Sigmoid colon (tissue), 7 donors: ENCODE measurements around the gene LARGE1. TPM values are rescaled to one million over a fixed set of nuclear protein-coding genes. Genes with fewer than 3 reads are reported as not detected.
"Not testable (repeated sequence)": the region's sequence is repeated elsewhere in the genome, so short reads cannot be mapped to it uniquely, and the experiment has no call there.

Experiments
- DNase-seq: peaks from one replicate; pipeline ENCODE4 v3.0.0-alpha.2; 2019
- H3K27ac ChIP-seq, 4 donors: fragments of 200-600 bp; sonication (generic); one replicate each; pipeline ENCODE4 v1.5.1; 2016 to 2019; ENCODE audit warnings: mild to moderate bottlenecking in 1 of 4
- H3K27me3 ChIP-seq, 3 donors: fragments of 200-600 bp; sonication (generic); one replicate each; pipeline ENCODE4 v1.5.1; 2019; ENCODE audit warnings: mild to moderate bottlenecking in 1 of 3
- H3K36me3 ChIP-seq, 4 donors: fragments of 200-600 bp; sonication (generic); one replicate each; pipeline ENCODE4 v1.5.1; 2016 to 2019
- H3K4me1 ChIP-seq, 4 donors: fragments of 200-600 bp; sonication (generic); one replicate each; pipeline ENCODE4 v1.5.1; 2017 to 2019
- H3K4me3 ChIP-seq, 4 donors: fragments of 200-600 bp; sonication (generic); one replicate each; pipeline ENCODE4 v1.5.1; 2017 to 2019; ENCODE audit warnings: mild to moderate bottlenecking in 2 of 4, moderate library complexity in 1 of 4
- H3K9me3 ChIP-seq, 4 donors: fragments of 200-600 bp in 3 of 4; sonication (generic) in 3 of 4; one replicate each; pipeline versions ENCODE4 v1.5.1 to v1.6.1; 2013 to 2019
- EP300 ChIP-seq, 4 donors: sonication (generic); formaldehyde crosslinking; IDR thresholded peaks; one replicate each; pipeline ENCODE4 v1.6.1; 2017; ENCODE audit warnings: antibody characterized with exemption in 4 of 4
- POLR2A ChIP-seq, 2 donors: fragments of 450-650 bp; IDR thresholded peaks; one replicate each; pipeline ENCODE4 v1.6.1; 2016; ENCODE audit warnings: antibody characterized with exemption in 2 of 2, mild to moderate bottlenecking in 2 of 2, moderate library complexity in 2 of 2
- POLR2AphosphoS5 ChIP-seq, 4 donors: sonication (generic); formaldehyde crosslinking; IDR thresholded peaks; one replicate each; pipeline ENCODE4 v1.6.1; 2017; ENCODE audit warnings: antibody characterized with exemption in 4 of 4
- WGBS, 2 donors: extraction: QIAGEN DNeasy Blood & Tissue Kit; methylation state at CpG; one replicate each; pipeline ENCODE4 v1.1.7; 2013; 5-methylcytosine and 5-hydroxymethylcytosine counted together
- intact Hi-C: fragments of 100-400 bp; cut with DNase I; formaldehyde crosslinking; loops from one replicate; pipeline ENCODE4 v1.15.1; 2023
- polyA plus RNA-seq, 3 donors: library from polyadenylated mRNA; stranded (reverse); fragments of 200-250 nt; gene quantifications; one replicate each; pipeline ENCODE4 v1.2.3, GENCODE V29; 2013
- total RNA-seq, 4 donors: library from RNA; depleted of rRNA; stranded (reverse); fragments of >200 nt; gene quantifications; one replicate each; pipeline ENCODE4 v1.1.0, GENCODE V29; 2016
- TF ChIP-seq, protein P1 (sequence below), 4 experiments: fragments of 450-650 bp in 3 of 4; fragments of 200-600 bp in 1 of 4; IDR thresholded peaks; one replicate each; pipeline ENCODE4 v1.5.1; 2016 to 2019; ENCODE audit warnings: antibody characterized with exemption in 4 of 4, mild to moderate bottlenecking in 3 of 4, moderate library complexity in 2 of 4
- donor health status: healthy with polysubstance abuse.
- donor health status: Bipolar disorder and iron deficiency.
- donor health status: healthy.

LARGE1 gene
- total and polyA plus RNA-seq, 7 donors: 5.8 to 74.4 (median 38.0) TPM

GRCh38 chr22:33379836-33380235, 540.4 kb downstream of the LARGE1 start:
- no peaks in the 10 kb centered on the region for H3K27me3 ChIP-seq
- H3K27ac ChIP-seq: no peak overlapping the region
- 93 to 97% methylated on average over 2 of the region's 2 CpGs for WGBS, 2 donors
- no peak overlapping the region for H3K4me3 ChIP-seq
- no peak for TF ChIP-seq POLR2A (IDR thresholded peaks at IDR 0.05)
- no peak for TF ChIP-seq POLR2AphosphoS5 (IDR thresholded peaks at IDR 0.05)
- TF ChIP-seq EP300 (IDR thresholded peaks at IDR 0.05): no peak
- TF ChIP-seq, protein P1, sequence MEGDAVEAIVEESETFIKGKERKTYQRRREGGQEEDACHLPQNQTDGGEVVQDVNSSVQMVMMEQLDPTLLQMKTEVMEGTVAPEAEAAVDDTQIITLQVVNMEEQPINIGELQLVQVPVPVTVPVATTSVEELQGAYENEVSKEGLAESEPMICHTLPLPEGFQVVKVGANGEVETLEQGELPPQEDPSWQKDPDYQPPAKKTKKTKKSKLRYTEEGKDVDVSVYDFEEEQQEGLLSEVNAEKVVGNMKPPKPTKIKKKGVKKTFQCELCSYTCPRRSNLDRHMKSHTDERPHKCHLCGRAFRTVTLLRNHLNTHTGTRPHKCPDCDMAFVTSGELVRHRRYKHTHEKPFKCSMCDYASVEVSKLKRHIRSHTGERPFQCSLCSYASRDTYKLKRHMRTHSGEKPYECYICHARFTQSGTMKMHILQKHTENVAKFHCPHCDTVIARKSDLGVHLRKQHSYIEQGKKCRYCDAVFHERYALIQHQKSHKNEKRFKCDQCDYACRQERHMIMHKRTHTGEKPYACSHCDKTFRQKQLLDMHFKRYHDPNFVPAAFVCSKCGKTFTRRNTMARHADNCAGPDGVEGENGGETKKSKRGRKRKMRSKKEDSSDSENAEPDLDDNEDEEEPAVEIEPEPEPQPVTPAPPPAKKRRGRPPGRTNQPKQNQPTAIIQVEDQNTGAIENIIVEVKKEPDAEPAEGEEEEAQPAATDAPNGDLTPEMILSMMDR (IDR thresholded peaks at IDR 0.05): no peak
- intact Hi-C loops: no loop called here
- peaks cover 0 to 51% (median 14%) of the 10 kb centered on the region in 4 donors for H3K36me3 ChIP-seq
- H3K9me3 ChIP-seq: peaks cover 0 to 2% (median 0%) of the 10 kb centered on the region in 4 donors
- H3K4me1 ChIP-seq: no peaks in the 10 kb centered on the region
- no peak for DNase-seq

DNA sequence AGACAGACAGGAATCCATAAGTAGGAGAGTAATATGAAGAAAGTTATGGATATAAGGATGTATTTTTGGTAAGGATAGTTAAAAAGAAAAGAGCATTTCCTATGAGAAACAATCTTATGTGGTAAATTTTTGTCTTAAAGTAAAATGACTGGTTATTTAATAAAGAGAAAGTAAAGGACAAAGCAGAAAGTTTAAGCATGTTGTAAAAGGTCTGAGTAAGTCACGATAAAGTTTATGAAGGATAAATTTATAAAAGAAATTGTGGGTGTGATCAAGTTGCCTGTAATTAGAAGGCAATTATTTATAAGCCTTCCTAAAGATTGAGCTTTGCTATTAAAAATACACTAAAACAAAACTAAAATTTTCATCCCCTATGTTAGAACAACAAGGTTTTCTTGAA, 547.4 kb downstream of the LARGE1 start:
- H3K27me3 ChIP-seq: no peaks in the 10 kb centered on the region
- TF ChIP-seq EP300 (IDR thresholded peaks at IDR 0.05): no peak
- TF ChIP-seq, protein P1 (IDR thresholded peaks at IDR 0.05): no peak
- TF ChIP-seq POLR2A (IDR thresholded peaks at IDR 0.05): no peak
- TF ChIP-seq POLR2AphosphoS5 (IDR thresholded peaks at IDR 0.05): no peak
- peaks cover 0 to under 1% (median 0%) of the 10 kb centered on the region in 4 donors for H3K9me3 ChIP-seq
- intact Hi-C loops: no loop called here
- no peak for DNase-seq
- no peaks in the 10 kb centered on the region for H3K36me3 ChIP-seq
- no peak overlapping the region for H3K27ac ChIP-seq
- WGBS, 2 donors: 97% methylated on average over 1 of the region's 1 CpG
- no peaks in the 10 kb centered on the region for H3K4me1 ChIP-seq
- no peak overlapping the region for H3K4me3 ChIP-seq

DNA sequence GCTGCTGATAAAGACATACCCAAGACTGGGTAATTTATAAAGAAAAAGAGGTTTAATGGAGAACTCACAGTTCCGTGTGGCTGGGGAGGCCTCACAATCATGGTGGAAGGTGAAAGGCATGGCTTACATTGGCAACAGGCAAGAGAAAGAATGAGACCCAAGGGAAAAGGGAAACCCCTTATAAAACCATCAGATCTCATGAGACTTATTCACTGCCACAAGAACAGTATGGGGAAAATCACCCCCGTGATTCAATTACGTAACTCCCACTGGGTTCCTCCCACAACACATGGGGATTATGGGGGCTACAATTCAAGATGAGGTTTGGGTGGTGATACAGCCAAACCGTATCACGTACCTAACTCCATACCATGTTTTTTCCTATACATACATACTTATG, 557.0 kb downstream of the LARGE1 start:
- H3K4me1 ChIP-seq, H3K27me3 ChIP-seq, H3K9me3 ChIP-seq, intact Hi-C loops, H3K36me3 ChIP-seq, DNase-seq, H3K4me3 ChIP-seq, H3K27ac ChIP-seq: not testable (repeated sequence)
- 92 to 97% methylated on average over 5 of the region's 5 CpGs for WGBS, 2 donors

DNA sequence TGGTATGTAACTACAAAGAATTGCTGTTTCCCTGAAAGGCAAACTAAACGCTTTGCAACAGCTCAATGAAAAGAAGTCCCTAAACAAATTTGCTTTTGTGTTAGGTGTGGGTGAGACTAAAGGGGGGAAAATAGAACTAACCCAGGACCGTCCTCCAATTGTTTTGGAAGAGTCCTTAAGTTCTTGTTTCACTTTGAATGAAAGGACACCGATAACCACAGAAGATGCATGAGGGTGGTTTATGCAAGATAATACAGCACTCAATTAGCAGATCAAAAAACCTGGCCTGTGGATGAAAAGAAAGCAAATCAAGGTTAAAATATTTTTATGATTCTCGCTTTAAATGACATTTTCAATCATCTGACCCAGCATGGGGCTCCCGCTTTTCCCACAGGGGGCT, 557.6 kb downstream of the LARGE1 start:
- Histone ChIP-seq H3K27me3 (no peaks in the 10 kb centered on the region), H3K27ac (no peak overlapping the region), H3K36me3 (peaks cover 0 to 4% (median 0%) of the 10 kb centered on the region in 4 donors), H3K4me3 (no peak overlapping the region), H3K9me3 (no peaks in the 10 kb centered on the region), H3K4me1 (no peaks in the 10 kb centered on the region)
- no peak for DNase-seq
- intact Hi-C loops: no loop called here
- WGBS, 2 donors: 82 to 93% methylated on average over 5 of the region's 5 CpGs
- TF ChIP-seq POLR2A (IDR thresholded peaks at IDR 0.05) (no peak), EP300 (IDR thresholded peaks at IDR 0.05) (no peak), POLR2AphosphoS5 (IDR thresholded peaks at IDR 0.05) (no peak)
- TF ChIP-seq, protein P1 (IDR thresholded peaks at IDR 0.05): no peak

GRCh38 chr22:33361581-33361980, 558.7 kb downstream of the LARGE1 start:
- Histone ChIP-seq H3K4me1 (no peaks in the 10 kb centered on the region), H3K36me3 (peaks cover 0 to 4% (median 0%) of the 10 kb centered on the region in 4 donors), H3K4me3 (no peak overlapping the region), H3K9me3 (no peaks in the 10 kb centered on the region), H3K27me3 (no peaks in the 10 kb centered on the region), H3K27ac (no peak overlapping the region)
- no peak for TF ChIP-seq POLR2A (IDR thresholded peaks at IDR 0.05)
- TF ChIP-seq, protein P1 (IDR thresholded peaks at IDR 0.05): no peak
- no peak for TF ChIP-seq EP300 (IDR thresholded peaks at IDR 0.05)
- no peak for TF ChIP-seq POLR2AphosphoS5 (IDR thresholded peaks at IDR 0.05)
- intact Hi-C loops: no loop called here
- DNase-seq: no peak
